Neural cell (in vitro differentiated cells): Measurements from ENCODE around the gene NTF3. TPM values are rescaled to one million over a fixed set of nuclear protein-coding genes. Genes with fewer than 3 reads are reported as not detected.

ENCODE experiments used
- H2AFZ ChIP-seq: fragments of 200-600, 300-800 bp; sonication (generic), shearing (Covaris generic); 2 replicates; pipeline ENCODE4 v1.6.0; 2014; ENCODE audit warnings: low read depth, mild to moderate bottlenecking, antibody characterized with exemption, low read length, moderate library complexity
- H3F3A ChIP-seq: fragments of 200-600 bp; shearing (Covaris generic); 2 replicates; pipeline ENCODE4 v1.6.1; 2016; ENCODE audit warnings: mild to moderate bottlenecking, moderate library complexity, mixed read lengths, antibody characterized with exemption, low read length; ENCODE audit not compliant: insufficient read depth, poor library complexity, severe bottlenecking
- H3K27ac ChIP-seq: fragments of 200-600, 300-800 bp; sonication (generic), shearing (Covaris generic); 2 replicates; pipeline ENCODE4 v1.5.1; 2014; ENCODE audit warnings: mild to moderate bottlenecking, low read length, moderate library complexity
- H3K27me3 ChIP-seq: fragments of 300-800, 200-600 bp; sonication (generic), shearing (Covaris generic); 2 replicates; pipeline ENCODE4 v1.6.0; 2014; ENCODE audit warnings: mild to moderate bottlenecking, low read depth, low read length, moderate library complexity; ENCODE audit not compliant: insufficient read depth
- H3K36me3 ChIP-seq: fragments of 300-800, 200-600 bp; sonication (generic), shearing (Covaris generic); 2 replicates; pipeline ENCODE4 v1.5.1; 2014; ENCODE audit warnings: mild to moderate bottlenecking, antibody characterized with exemption, low read length, moderate library complexity; ENCODE audit not compliant: insufficient read depth
- H3K4me2 ChIP-seq: fragments of 300-800, 200-600 bp; sonication (generic), shearing (Covaris generic); 2 replicates; pipeline ENCODE4 v1.6.0; 2014; ENCODE audit warnings: mild to moderate bottlenecking, low read length
- H3K4me3 ChIP-seq: fragments of 300-800, 200-600 bp; sonication (generic), shearing (Covaris generic); 2 replicates; pipeline ENCODE4 v1.5.1; 2014; ENCODE audit warnings: mild to moderate bottlenecking, low read length, moderate library complexity
- H3K79me2 ChIP-seq: fragments of 200-600 bp; shearing (Covaris generic); replicated peaks from 2 replicates; pipeline ENCODE4 v1.6.0; 2014; ENCODE audit warnings: mild to moderate bottlenecking, low read length, moderate library complexity; ENCODE audit not compliant: insufficient read depth
- H3K9ac ChIP-seq: fragments of 300-800, 200-600 bp; sonication (generic), shearing (Covaris generic); 2 replicates; pipeline ENCODE4 v1.6.1; 2016; ENCODE audit warnings: mild to moderate bottlenecking, low read length, mixed read lengths
- H3K9me2 ChIP-seq: fragments of 200-600 bp; shearing (Covaris generic); 2 replicates; pipeline ENCODE4 v1.6.1; 2016; ENCODE audit warnings: mild to moderate bottlenecking, low read length, mixed read lengths; ENCODE audit not compliant: insufficient read depth
- H3K9me3 ChIP-seq: fragments of 200-600, 300-800 bp; sonication (generic), shearing (Covaris generic); 2 replicates; pipeline ENCODE4 v1.6.1; 2016; ENCODE audit warnings: mild to moderate bottlenecking, mixed run types, low read length, moderate library complexity, mixed read lengths
- H4K20me1 ChIP-seq: fragments of 200-600 bp; shearing (Covaris generic); 2 replicates; pipeline ENCODE4 v1.6.1; 2016; ENCODE audit warnings: mild to moderate bottlenecking, mixed run types; ENCODE audit not compliant: insufficient read depth
- CTCF ChIP-seq: fragments of 450-650 bp; IDR thresholded peaks from 2 replicates; pipeline ENCODE4 v1.5.1; 2014; ENCODE audit warnings: antibody characterized with exemption, mild to moderate bottlenecking, moderate library complexity; ENCODE audit not compliant: poor library complexity, severe bottlenecking
- EP300 ChIP-seq: fragments of 450-650 bp; conservative IDR thresholded peaks from 2 replicates; pipeline ENCODE4 v1.6.1; 2014; ENCODE audit warnings: antibody characterized with exemption, mild to moderate bottlenecking, moderate library complexity; ENCODE audit not compliant: poor library complexity, severe bottlenecking
- EZH2 ChIP-seq: fragments of 200-600, 300-800 bp; shearing (Covaris generic), sonication (generic); IDR thresholded peaks from 2 replicates; pipeline ENCODE4 v1.6.1; 2014; ENCODE audit warnings: antibody characterized with exemption, low read length, borderline replicate concordance, mild to moderate bottlenecking; ENCODE audit not compliant: insufficient read depth, poor library complexity, severe bottlenecking
- MXI1 ChIP-seq: fragments of 450-650 bp; conservative IDR thresholded peaks from 2 replicates; pipeline ENCODE4 v1.6.1; 2014; ENCODE audit warnings: antibody characterized with exemption, mild to moderate bottlenecking; ENCODE audit not compliant: poor library complexity, severe bottlenecking
- POLR2AphosphoS5 ChIP-seq: IDR thresholded peaks from 2 replicates; pipeline ENCODE4 v1.6.1; 2012
- RAD21 ChIP-seq: fragments of 450-650 bp; conservative IDR thresholded peaks from 2 replicates; pipeline ENCODE4 v1.6.1; 2014; ENCODE audit warnings: antibody characterized with exemption, mild to moderate bottlenecking, moderate library complexity
- REST ChIP-seq: IDR thresholded peaks from 2 replicates; pipeline ENCODE4 v1.6.1; 2012; ENCODE audit warnings: borderline replicate concordance
- SMC3 ChIP-seq: fragments of 450-650 bp; conservative IDR thresholded peaks from 2 replicates; pipeline ENCODE4 v1.6.1; 2014; ENCODE audit warnings: antibody characterized with exemption, mild to moderate bottlenecking, moderate library complexity; ENCODE audit not compliant: poor library complexity
- TAF1 ChIP-seq: IDR thresholded peaks from 2 replicates; pipeline ENCODE4 v1.6.1; 2012; ENCODE audit warnings: low read depth
- polyA plus RNA-seq: library from polyadenylated mRNA; depleted of rRNA; stranded (reverse); fragments of >200 nt; gene quantifications from 2 replicates; pipeline ENCODE4 v1.2.3, GENCODE V29; 2014

The NTF3 gene
- polyA plus RNA-seq, 1 donor from 2014 or later = not detected

GRCh38 chr12:5518584-5519365 is 86.9 kb downstream of the NTF3 start:
- no peaks in the 10 kb centered on the region for H3K27me3 ChIP-seq
- H2AFZ ChIP-seq = no peak overlapping the region
- H3K27ac ChIP-seq = no peak overlapping the region
- no peaks in the 10 kb centered on the region for H3K36me3 ChIP-seq
- H3K79me2 ChIP-seq = no peaks in the 10 kb centered on the region
- H3K4me3 ChIP-seq = no peak overlapping the region
- TF ChIP-seq REST (no peak), POLR2AphosphoS5 (no peak), EP300 (no peak), CTCF (no peak), MXI1 (no peak), TAF1 (no peak), SMC3 (no peak), RAD21 (no peak), EZH2 (no peak)
- no peaks in the 10 kb centered on the region for H3K9me2 ChIP-seq
- no peaks in the 10 kb centered on the region for H3K9me3 ChIP-seq
- no peak overlapping the region for H3K4me2 ChIP-seq
- no peak overlapping the region for H3K9ac ChIP-seq
- no peaks in the 10 kb centered on the region for H3F3A ChIP-seq
- H4K20me1 ChIP-seq = no peaks in the 10 kb centered on the region

- H3K9me3 ChIP-seq = no peaks in the 10 kb centered on the region
- no peaks in the 10 kb centered on the region for H3K79me2 ChIP-seq
- no peaks in the 10 kb centered on the region for H3F3A ChIP-seq
- no peaks in the 10 kb centered on the region for H3K9me2 ChIP-seq
- no peak for TF ChIP-seq TAF1
- no peak overlapping the region for H2AFZ ChIP-seq
- H3K4me3 ChIP-seq = no peak overlapping the region
- H3K9ac ChIP-seq = no peak overlapping the region
- no peaks in the 10 kb centered on the region for H3K27me3 ChIP-seq
- no peaks in the 10 kb centered on the region for H4K20me1 ChIP-seq
- H3K27ac ChIP-seq = no peak overlapping the region
- H3K36me3 ChIP-seq = no peaks in the 10 kb centered on the region
- no peak overlapping the region for H3K4me2 ChIP-seq
Observed at GRCh38 chr12:5520037-5520436, 88.1 kb downstream of the NTF3 start.
